ENCODE measurements around the gene HS3ST3B1. TPM values are rescaled to one million over a fixed set of nuclear protein-coding genes. Genes with fewer than 3 reads are reported as not detected.

The HS3ST3B1 gene
- total and polyA plus RNA-seq, 12 donors = 0.73 to 5.9 (median 2.0) TPM

DNA sequence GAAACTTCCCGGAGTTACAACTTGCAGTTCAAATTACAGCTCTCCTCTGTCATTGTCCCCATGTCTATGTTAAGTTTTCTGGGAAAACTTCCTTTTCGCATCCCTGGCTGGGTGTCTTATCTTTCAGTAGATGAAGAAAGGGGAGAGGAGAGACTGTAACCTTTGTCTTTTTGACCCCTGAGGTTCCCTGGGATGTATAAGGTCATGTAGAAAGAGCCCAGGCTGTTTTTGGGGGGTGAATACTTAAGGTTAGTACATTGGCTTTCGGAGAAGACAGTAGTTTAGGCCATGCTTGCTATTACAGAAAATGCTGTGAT, 31.1 kb downstream of the HS3ST3B1 start:
- no peak for ATAC-seq
- TF ChIP-seq, protein P1, sequence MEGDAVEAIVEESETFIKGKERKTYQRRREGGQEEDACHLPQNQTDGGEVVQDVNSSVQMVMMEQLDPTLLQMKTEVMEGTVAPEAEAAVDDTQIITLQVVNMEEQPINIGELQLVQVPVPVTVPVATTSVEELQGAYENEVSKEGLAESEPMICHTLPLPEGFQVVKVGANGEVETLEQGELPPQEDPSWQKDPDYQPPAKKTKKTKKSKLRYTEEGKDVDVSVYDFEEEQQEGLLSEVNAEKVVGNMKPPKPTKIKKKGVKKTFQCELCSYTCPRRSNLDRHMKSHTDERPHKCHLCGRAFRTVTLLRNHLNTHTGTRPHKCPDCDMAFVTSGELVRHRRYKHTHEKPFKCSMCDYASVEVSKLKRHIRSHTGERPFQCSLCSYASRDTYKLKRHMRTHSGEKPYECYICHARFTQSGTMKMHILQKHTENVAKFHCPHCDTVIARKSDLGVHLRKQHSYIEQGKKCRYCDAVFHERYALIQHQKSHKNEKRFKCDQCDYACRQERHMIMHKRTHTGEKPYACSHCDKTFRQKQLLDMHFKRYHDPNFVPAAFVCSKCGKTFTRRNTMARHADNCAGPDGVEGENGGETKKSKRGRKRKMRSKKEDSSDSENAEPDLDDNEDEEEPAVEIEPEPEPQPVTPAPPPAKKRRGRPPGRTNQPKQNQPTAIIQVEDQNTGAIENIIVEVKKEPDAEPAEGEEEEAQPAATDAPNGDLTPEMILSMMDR (IDR thresholded peaks at IDR 0.05) = no peak
- no peak overlapping the region for H3K4me3 ChIP-seq
- peaks cover 0 to 33% (median 7%) of the 10 kb centered on the region in 9 donors for H3K4me1 ChIP-seq
- 69 to 76% methylated on average over 3 of the region's 3 CpGs for WGBS, 2 donors
- no peaks in the 10 kb centered on the region for H3K27me3 ChIP-seq
- intact Hi-C loops (cut with DNase I) = no loop called here
- peak overlapping the region in 1 of 10 donors; percentile 1 for H3K27ac ChIP-seq
- H3K36me3 ChIP-seq = no peaks in the 10 kb centered on the region
- no peak for DNase-seq
- no peaks in the 10 kb centered on the region for H3K9me3 ChIP-seq

GRCh38 chr17:14332331-14332730, 31.4 kb downstream of the HS3ST3B1 start:
- Histone ChIP-seq H3K27me3 (no peaks in the 10 kb centered on the region), H3K36me3 (no peaks in the 10 kb centered on the region), H3K27ac (no peak overlapping the region), H3K9me3 (no peaks in the 10 kb centered on the region), H3K4me3 (no peak overlapping the region), H3K4me1 (peaks cover 0 to 34% (median 7%) of the 10 kb centered on the region in 9 donors)
- intact Hi-C loops (cut with DNase I) = no loop called here
- TF ChIP-seq, protein P1 (IDR thresholded peaks at IDR 0.05) = no peak
- DNase-seq = no peak
- ATAC-seq = no peak
- 69 to 76% methylated on average over 10 of the region's 10 CpGs for WGBS, 2 donors

DNA sequence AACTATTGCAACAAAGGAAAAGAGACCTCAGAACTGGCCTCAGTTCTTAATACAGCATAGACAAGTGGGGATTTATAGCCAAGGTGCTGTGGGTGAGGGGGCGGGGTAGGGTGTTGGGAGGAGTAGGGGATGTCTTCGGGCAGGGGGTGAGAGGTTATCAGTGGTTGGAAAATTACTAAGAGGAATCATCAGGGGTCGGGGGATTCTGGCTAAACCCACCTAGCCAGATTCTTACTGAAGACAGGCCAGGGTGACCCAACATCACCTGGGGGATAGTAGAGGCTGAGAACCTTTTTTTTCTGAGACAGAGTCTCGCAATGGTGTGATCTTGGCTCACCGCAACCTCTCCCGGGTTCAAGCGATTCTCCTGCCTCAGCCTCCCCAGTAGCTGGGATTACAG, 32.6 kb downstream of the HS3ST3B1 start:
- peaks cover 0 to 3% (median 0%) of the 10 kb centered on the region in 7 donors for H3K27me3 ChIP-seq
- WGBS, 2 donors = 84 to 87% methylated on average over 7 of the region's 7 CpGs
- intact Hi-C loops (cut with DNase I) = no loop called here
- H3K36me3 ChIP-seq = no peaks in the 10 kb centered on the region
- TF ChIP-seq, protein P1 (IDR thresholded peaks at IDR 0.05) = no peak
- ATAC-seq = no peak
- H3K27ac ChIP-seq = peak overlapping the region in 1 of 10 donors; percentile 58
- H3K9me3 ChIP-seq = no peaks in the 10 kb centered on the region
- H3K4me1 ChIP-seq = peaks cover 0 to 34% (median 7%) of the 10 kb centered on the region in 9 donors
- H3K4me3 ChIP-seq = no peak overlapping the region
- no peak for DNase-seq

DNA sequence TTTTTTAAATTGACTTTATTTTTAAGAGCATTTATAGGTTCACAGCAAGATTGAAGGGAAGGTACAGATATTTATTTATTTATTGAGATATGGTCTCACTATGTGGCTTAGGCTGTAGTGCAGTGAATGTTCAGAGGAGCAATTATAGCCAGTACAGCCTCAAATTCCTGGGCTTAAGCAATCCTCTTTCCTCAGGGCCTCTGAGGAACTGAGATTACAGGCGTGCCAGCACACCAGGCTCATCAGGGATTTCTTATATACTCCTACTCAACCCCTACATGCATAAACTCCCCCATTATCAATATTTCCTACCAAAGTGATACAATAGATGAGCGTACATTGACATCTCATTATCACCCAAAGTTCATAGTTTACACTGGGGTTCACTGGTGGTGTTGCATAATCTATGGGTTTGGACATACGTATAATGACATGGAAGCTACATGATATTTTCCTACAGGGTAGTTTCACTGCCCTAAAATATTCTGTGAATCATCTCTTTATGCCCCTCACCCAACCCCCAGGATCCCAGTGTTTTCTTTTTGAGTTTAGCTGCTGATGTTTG, 33.5 kb downstream of the HS3ST3B1 start:
- DNase-seq (no peak), ATAC-seq (peak in 2 of 8 donors; percentile 41)

More for the DNA sequence above, 33.5 kb downstream of the HS3ST3B1 start:
- Histone ChIP-seq H3K4me1 (peaks cover 0 to 34% (median 7%) of the 10 kb centered on the region in 9 donors), H3K4me3 (no peak overlapping the region), H3K27me3 (peaks cover 0 to 12% (median 0%) of the 10 kb centered on the region in 7 donors), H3K9me3 (no peaks in the 10 kb centered on the region), H3K36me3 (no peaks in the 10 kb centered on the region), H3K27ac (peak overlapping the region in 6 of 10 donors; percentile 15 to 58 (median 38))
- TF ChIP-seq, protein P1 (IDR thresholded peaks at IDR 0.05) = no peak
- intact Hi-C loops (cut with DNase I) = no loop called here
- WGBS, 2 donors = 70 to 74% methylated on average over 3 of the region's 3 CpGs
